Common myeloid progenitor, CD34-positive (primary cell): ENCODE data around the gene CDKN2AIPNL.

ENCODE experiments used
- CTCF ChIA-PET: fragments of 350-600 bp; sonication (Branson Sonifier 250); formaldehyde crosslinking; loops from one replicate; lab custom pipeline; 2021; ENCODE audit warnings: antibody characterized with exemption; lab: Charles Lee
- POLR2A ChIA-PET: fragments of 350-600 bp; sonication (Branson Sonifier 250); formaldehyde crosslinking; loops from one replicate; lab custom pipeline; 2021; ENCODE audit warnings: antibody characterized with exemption; lab: Charles Lee
- DNase-seq, 3 donors: peaks; one replicate each; pipeline versions ENCODE4 v3.0.0 to v3.0.0-alpha.2; 2013
- H3K27ac ChIP-seq, 2 experiments: 1 replicate in 1 of 2; 2 replicates in 1 of 2; pipeline ENCODE4 v1.7.0; 2013; ENCODE audit warnings: inconsistent platforms in 2 of 2, low read length in 2 of 2, mild to moderate bottlenecking in 2 of 2, low read depth in 1 of 2, moderate library complexity in 1 of 2; ENCODE audit not compliant: severe bottlenecking in 2 of 2, insufficient read depth in 1 of 2, poor library complexity in 1 of 2
- H3K27me3 ChIP-seq, 5 experiments: replicated peaks in 2 of 5; 1 replicate in 3 of 5; 2 replicates in 2 of 5; pipeline versions ENCODE4 v1.6.1 to v1.7.0; 2013; ENCODE audit warnings: low read length in 4 of 5, mild to moderate bottlenecking in 2 of 5, moderate library complexity in 2 of 5, inconsistent platforms in 1 of 5; ENCODE audit not compliant: insufficient read depth in 5 of 5, control insufficient read depth in 4 of 5
- H3K36me3 ChIP-seq, 4 experiments: 1 replicate in 2 of 4; 2 replicates in 2 of 4; pipeline versions ENCODE4 v1.6.1 to v1.7.0; 2013; ENCODE audit warnings: low read length in 3 of 4, control low read depth in 1 of 4, mild to moderate bottlenecking in 1 of 4; ENCODE audit not compliant: control insufficient read depth in 4 of 4, insufficient read depth in 4 of 4
- H3K4me1 ChIP-seq, 4 experiments: 1 replicate in 3 of 4; 2 replicates in 1 of 4; pipeline versions ENCODE4 v1.6.1 to v1.7.1; 2013; ENCODE audit warnings: low read length in 3 of 4, mild to moderate bottlenecking in 3 of 4, control low read depth in 1 of 4, inconsistent platforms in 1 of 4, moderate library complexity in 1 of 4; ENCODE audit not compliant: control insufficient read depth in 4 of 4, insufficient read depth in 4 of 4; ENCODE audit errors: control extremely low read depth in 1 of 4
- H3K4me3 ChIP-seq, 7 experiments: 1 replicate in 4 of 7; 2 replicates in 3 of 7; pipeline versions ENCODE4 v1.5.1 to v1.7.0; 2013; ENCODE audit warnings: mild to moderate bottlenecking in 7 of 7, low read length in 6 of 7, moderate library complexity in 6 of 7, inconsistent platforms in 2 of 7, low read depth in 2 of 7, control low read depth in 1 of 7; ENCODE audit not compliant: insufficient read depth in 4 of 7, control insufficient read depth in 1 of 7; ENCODE audit errors: extremely low read depth in 1 of 7
- H3K9me3 ChIP-seq, 5 experiments: 1 replicate in 4 of 5; 2 replicates in 1 of 5; pipeline versions ENCODE4 v1.6.1 to v1.7.1; 2013; ENCODE audit warnings: low read length in 4 of 5, mild to moderate bottlenecking in 2 of 5, inconsistent platforms in 1 of 5, low read depth in 1 of 5, moderate library complexity in 1 of 5; ENCODE audit not compliant: control insufficient read depth in 4 of 5, insufficient read depth in 2 of 5; ENCODE audit errors: control extremely low read depth in 1 of 5
- WGBS: methylation state at CpG from one replicate; pipeline ENCODE4 v1.1.5; 2013; ENCODE audit not compliant: insufficient coverage; 5-methylcytosine and 5-hydroxymethylcytosine counted together

CDKN2AIPNL gene

GRCh38 chr5:134406390-134406789 lies 5.3 kb downstream of the CDKN2AIPNL start:
- Histone ChIP-seq H3K4me3 (no peak overlapping the region), H3K36me3 (peaks cover 0 to 24% (median 12%) of the 10 kb centered on the region in 4 experiments), H3K27ac (no peak overlapping the region), H3K27me3 (no peaks in the 10 kb centered on the region), H3K9me3 (no peaks in the 10 kb centered on the region), H3K4me1 (peaks cover 7 to 14% (median 12%) of the 10 kb centered on the region in 4 experiments)
- DNase-seq, result no peak
- POLR2A ChIA-PET, result no interaction called here
- no CpG with 5 or more reads among the region's 1 CpG for WGBS
- CTCF ChIA-PET, result interaction anchor here (1.1 to 3.8 kb wide), 5 partner anchors 15 to 226 kb away, joined by 3 to 12 read pairs (median 3); no protein-coding TSS in a partner anchor

- Histone ChIP-seq H3K27ac (no peak overlapping the region), H3K9me3 (no peaks in the 10 kb centered on the region), H3K4me1 (no peaks in the 10 kb centered on the region), H3K36me3 (peaks cover 5 to 22% (median 13%) of the 10 kb centered on the region in 4 experiments), H3K4me3 (no peak overlapping the region), H3K27me3 (no peaks in the 10 kb centered on the region)
- ChIA-PET CTCF (interaction anchor here (0.9 to 1.3 kb wide), 5 partner anchors 9 to 125 kb away, joined by 3 to 4 read pairs (median 3); partner anchors contain the start of gene UBE2B), POLR2A (no interaction called here)
- no peak for DNase-seq
- WGBS, result 100% methylated on average over 5 of the region's 5 CpGs
Measured at GRCh38 chr5:134403951-134404350, 7.7 kb downstream of the CDKN2AIPNL start.

DNA sequence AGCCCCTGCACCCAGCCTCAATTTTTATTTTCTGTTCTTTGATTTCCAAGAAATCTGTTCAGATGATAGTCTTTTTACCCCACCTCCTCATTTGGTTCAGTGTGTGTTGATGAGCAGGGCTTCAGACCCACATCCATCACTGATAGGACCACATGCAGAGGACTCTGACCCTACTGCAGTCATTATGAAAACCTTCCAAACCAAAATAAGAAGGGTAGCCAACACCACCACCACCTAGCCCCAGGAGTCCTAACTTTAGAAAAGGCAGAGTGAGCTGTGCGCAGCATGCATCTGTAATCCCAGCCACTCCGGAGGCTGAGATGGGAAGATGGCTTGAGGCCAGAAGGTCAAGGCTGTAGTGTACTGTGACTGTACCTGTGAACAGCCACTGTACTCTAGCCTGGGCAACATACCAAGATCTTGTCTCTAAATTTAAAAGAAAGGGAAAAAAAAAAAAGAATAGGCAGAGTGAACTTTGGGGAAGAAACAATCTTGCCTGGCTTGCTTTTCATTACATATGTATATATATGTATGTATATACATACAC lies 13.0 kb downstream of the CDKN2AIPNL start:
- ChIA-PET POLR2A (interaction anchor here (0.5 to 1.7 kb wide), 3 partner anchors 13 to 127 kb away, joined by 3 to 4 read pairs (median 4); partner anchors contain the start of genes CDKN2AIPNL and UBE2B), CTCF (interaction anchor here (0.5 to 2.2 kb wide), 2 partner anchors 10 to 393 kb away, joined by 3 to 9 read pairs; no protein-coding TSS in a partner anchor)
- WGBS, result no CpG with 5 or more reads among the region's 2 CpGs
- no peak overlapping the region for H3K27ac ChIP-seq
- no peaks in the 10 kb centered on the region for H3K4me1 ChIP-seq
- H3K4me3 ChIP-seq, result no peak overlapping the region
- no peaks in the 10 kb centered on the region for H3K27me3 ChIP-seq
- no peak for DNase-seq
- H3K9me3 ChIP-seq, result no peaks in the 10 kb centered on the region
- peaks cover 20 to 49% (median 36%) of the 10 kb centered on the region in 4 experiments for H3K36me3 ChIP-seq

DNA sequence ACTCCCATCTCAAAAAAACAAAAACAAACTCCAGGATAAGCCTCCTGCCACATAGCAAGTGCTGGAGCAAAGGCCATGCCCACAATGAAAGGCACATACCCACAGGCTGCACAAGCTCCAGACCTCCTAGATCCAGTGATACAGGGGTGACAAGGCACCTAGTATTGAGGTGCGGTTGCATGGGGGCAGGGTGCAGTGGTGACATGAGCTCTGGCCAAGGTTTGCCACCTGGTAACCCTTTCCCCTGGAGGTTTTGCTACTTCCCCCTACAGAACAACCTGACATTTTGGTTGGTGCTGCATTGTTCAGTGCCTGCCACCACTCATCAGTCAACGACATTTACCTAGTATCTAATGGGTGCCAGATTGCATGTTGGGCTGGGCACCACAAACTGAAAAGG lies 14.5 kb downstream of the CDKN2AIPNL start:
- Histone ChIP-seq H3K4me3 (no peak overlapping the region), H3K4me1 (no peaks in the 10 kb centered on the region), H3K9me3 (no peaks in the 10 kb centered on the region), H3K27me3 (no peaks in the 10 kb centered on the region), H3K27ac (no peak overlapping the region), H3K36me3 (peaks cover 29 to 61% (median 44%) of the 10 kb centered on the region in 4 experiments)
- ChIA-PET POLR2A (interaction anchor here (0.7 to 1.4 kb wide), 2 partner anchors 14 to 138 kb away, joined by 3 to 5 read pairs; partner anchors contain the start of gene CDKN2AIPNL), CTCF (interaction anchor here (1.0 to 2.2 kb wide), 3 partner anchors 11 to 187 kb away, joined by 3 to 9 read pairs (median 3); no protein-coding TSS in a partner anchor)
- no peak for DNase-seq
- 90% methylated on average over 1 of the region's 2 CpGs for WGBS

GRCh38 chr5:134396274-134396673 lies 15.4 kb downstream of the CDKN2AIPNL start:
- no peak for DNase-seq
- H3K4me1 ChIP-seq, result no peaks in the 10 kb centered on the region
- H3K27me3 ChIP-seq, result no peaks in the 10 kb centered on the region
- no peak overlapping the region for H3K27ac ChIP-seq
- no peaks in the 10 kb centered on the region for H3K9me3 ChIP-seq
- ChIA-PET CTCF (interaction anchor here (0.8 to 2.2 kb wide), 7 partner anchors 12 to 191 kb away, joined by 3 to 9 read pairs (median 4); partner anchors contain the start of gene CDKN2AIPNL), POLR2A (no interaction called here)
- 96% methylated on average over 3 of the region's 4 CpGs for whole genome bisulfite sequencing
- H3K4me3 ChIP-seq, result no peak overlapping the region
- H3K36me3 ChIP-seq, result peaks cover 31 to 65% (median 49%) of the 10 kb centered on the region in 4 experiments

GRCh38 chr5:134394932-134395331 lies 16.7 kb downstream of the CDKN2AIPNL start:
- Histone ChIP-seq H3K4me1 (no peaks in the 10 kb centered on the region), H3K36me3 (peaks cover 33 to 75% (median 60%) of the 10 kb centered on the region in 4 experiments), H3K4me3 (no peak overlapping the region), H3K27me3 (no peaks in the 10 kb centered on the region), H3K9me3 (no peaks in the 10 kb centered on the region), H3K27ac (no peak overlapping the region)
- ChIA-PET POLR2A (no interaction called here), CTCF (interaction anchor here (1.1 to 1.8 kb wide), 5 partner anchors 9 to 189 kb away, joined by 3 to 7 read pairs (median 4); partner anchors contain the start of gene CDKN2AIPNL)
- DNase-seq, result no peak
- 98% methylated on average over 4 of the region's 7 CpGs for WGBS

GRCh38 chr5:134392301-134392700 lies 19.4 kb downstream of the CDKN2AIPNL start:
- POLR2A ChIA-PET, result interaction anchor here (0.5 to 0.6 kb wide), 2 partner anchors 139 to 992 kb away, joined by 3 to 4 read pairs; no protein-coding TSS in a partner anchor
- no peaks in the 10 kb centered on the region for H3K27me3 ChIP-seq
- peaks cover 35 to 89% (median 60%) of the 10 kb centered on the region in 4 experiments for H3K36me3 ChIP-seq
- WGBS, result no CpG with 5 or more reads among the region's 2 CpGs
- H3K4me3 ChIP-seq, result no peak overlapping the region
- no peak for DNase-seq
- CTCF ChIA-PET, result interaction anchor here (0.9 to 2.5 kb wide), 6 partner anchors 9 to 194 kb away, joined by 3 to 6 read pairs (median 4); partner anchors contain the start of gene CDKN2AIPNL
- H3K9me3 ChIP-seq, result no peaks in the 10 kb centered on the region
- H3K27ac ChIP-seq, result no peak overlapping the region
- H3K4me1 ChIP-seq, result no peaks in the 10 kb centered on the region
